Fibroblast of skin of back (primary cell): ENCODE results near the gene RHOC.
A peak's percentile ranks its signal among the peaks of the same experiment; 100 is the strongest.

Experiments
- DNase-seq: peaks from one replicate; pipeline ENCODE4 v3.0.0-alpha.2; 2013

Gene RHOC

GRCh38 chr1:112701227-112702066 is 5.5 kb downstream of the RHOC start:
- DNase-seq = no peak

DNA sequence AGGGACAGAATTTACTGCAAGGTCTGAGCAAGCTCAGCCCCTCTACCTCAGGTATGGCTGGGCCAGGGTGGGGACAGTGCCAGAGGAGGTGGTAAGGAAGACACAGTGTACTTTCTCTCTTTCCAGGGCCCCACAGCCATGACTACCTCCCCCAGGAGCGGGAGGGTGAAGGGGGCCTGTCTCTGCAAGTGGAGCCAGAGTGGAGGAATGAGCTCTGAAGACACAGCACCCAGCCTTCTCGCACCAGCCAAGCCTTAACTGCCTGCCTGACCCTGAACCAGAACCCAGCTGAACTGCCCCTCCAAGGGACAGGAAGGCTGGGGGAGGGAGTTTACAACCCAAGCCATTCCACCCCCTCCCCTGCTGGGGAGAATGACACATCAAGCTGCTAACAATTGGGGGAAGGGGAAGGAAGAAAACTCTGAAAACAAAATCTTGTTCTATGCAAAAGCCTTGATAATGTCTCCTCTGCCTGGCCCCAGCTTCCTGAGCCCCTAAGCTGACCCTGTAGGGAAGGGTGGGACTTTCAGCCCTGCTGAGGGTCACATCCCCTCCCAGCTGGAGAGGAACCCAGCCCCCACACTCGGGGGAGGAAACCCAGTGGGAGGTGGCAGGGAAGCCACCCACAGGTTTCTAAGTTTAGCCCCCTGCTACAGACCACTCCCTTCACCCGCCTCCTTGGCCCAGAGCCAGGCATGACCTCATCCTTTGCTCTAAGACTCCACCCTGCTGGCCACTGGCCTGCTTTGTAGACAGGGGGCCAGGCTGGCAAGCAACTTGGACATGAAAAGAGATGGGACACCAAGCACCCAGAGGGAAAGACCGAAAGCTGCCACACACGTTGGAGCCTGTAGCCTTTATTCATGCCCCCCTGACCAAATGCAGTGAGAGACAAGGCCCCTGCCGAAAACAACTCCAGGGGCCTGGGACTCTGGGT is 6.4 kb downstream of the RHOC start:
- DNase-seq = peak; percentile 98

GRCh38 chr1:112699425-112700144 is 7.3 kb downstream of the RHOC start:
- no peak for DNase-seq

DNA sequence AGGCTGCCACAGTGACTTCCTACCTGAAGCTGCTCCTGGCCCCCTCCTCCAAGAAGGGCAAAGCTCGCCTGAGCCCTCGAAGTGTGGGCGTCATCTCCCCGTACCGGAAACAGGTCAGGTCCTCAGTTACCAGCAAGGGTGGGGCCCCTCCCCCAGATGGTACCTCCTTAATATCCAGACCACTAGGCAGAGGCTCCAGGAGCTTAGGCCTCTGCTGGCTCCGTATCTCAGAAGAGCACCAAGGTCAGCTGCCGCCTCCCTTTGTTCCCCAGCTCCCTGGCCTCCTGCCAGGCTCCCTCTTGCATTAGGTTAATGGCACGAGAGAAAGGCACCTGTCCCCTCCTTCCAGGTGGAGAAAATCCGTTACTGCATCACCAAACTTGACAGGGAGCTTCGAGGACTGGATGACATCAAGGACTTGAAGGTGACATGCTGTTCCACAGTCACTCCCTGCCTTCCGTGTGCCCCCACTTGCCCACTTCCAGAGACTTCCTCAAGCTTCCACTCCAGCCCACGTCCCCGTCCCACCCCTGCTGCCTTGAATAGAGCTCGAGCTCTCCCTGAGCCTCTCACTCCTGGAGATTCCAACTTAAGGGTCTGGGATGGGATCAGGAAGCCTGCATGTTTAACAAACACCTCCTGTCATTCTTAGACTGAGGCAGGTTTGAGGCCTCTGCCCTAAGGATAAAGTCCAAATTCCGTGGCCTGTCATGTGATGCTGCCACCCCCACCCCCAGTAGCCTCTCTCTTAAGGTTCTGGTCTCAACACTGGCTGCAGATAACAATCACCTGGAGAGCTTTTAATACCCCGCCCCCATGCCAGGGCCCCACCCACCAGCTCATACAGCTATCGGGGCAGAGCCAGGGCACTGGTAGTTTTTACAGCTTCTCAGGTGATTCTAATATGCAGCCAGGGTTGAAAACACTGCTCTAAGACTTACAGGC is 8.3 kb downstream of the RHOC start:
- no peak for DNase-seq

GRCh38 chr1:112697781-112698201 is 9.1 kb downstream of the RHOC start:
- DNase-seq = no peak

DNA sequence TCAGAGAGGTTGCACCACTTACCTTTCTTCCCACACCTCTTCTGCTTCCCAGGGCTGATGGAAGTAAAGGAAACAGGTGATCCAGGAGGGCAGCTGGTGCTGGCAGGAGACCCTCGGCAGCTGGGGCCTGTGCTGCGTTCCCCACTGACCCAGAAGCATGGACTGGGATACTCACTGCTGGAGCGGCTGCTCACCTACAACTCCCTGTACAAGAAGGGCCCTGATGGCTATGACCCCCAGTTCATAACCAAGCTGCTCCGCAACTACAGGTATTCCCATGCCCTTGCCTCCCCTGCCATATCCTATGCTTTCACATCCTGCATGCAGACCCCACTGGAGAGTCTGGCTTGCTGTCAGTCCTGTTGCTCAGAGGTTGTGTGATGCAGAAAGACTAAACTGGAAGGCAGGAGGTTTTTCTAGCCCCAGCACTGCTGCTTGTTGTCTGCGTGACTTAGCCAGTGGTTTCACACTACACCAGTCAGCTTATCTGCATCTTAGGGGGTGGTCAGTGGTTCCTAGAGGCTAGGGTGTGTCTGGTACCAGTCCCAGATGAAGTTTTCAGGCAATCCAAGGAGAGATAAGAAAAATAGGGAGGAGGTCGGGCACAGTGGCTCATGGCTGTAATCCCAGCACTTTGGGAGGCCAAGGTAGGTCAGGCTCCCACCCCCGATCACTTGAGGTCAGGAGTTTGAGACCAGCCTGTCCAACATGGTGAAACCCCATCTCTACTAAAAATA is 10.2 kb downstream of the RHOC start:
- no peak for DNase-seq

DNA sequence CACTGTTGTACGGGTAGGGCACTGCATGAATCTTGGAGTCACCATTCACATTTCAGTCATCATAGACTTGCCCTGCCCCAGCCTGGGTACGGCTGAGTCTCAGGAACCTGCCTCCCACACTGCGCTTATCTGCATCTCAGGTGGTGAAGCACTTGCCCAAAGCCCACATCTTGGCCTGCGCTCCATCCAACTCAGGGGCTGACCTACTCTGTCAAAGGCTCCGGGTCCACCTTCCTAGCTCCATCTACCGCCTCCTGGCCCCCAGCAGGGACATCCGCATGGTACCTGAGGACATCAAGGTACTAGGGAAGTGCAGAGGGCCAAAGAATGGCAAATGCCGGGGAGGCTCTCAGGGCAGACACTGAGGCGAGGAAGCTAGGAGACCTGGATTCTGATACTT is 11.7 kb downstream of the RHOC start:
- DNase-seq = no peak

- DNase-seq = no peak
These were observed 12.5 kb downstream of the RHOC start for GRCh38 chr1:112694363-112694929.

GRCh38 chr1:112693821-112694220 is 13.1 kb downstream of the RHOC start:
- no peak for DNase-seq

GRCh38 chr1:112692681-112693080 is 14.2 kb downstream of the RHOC start:
- DNase-seq = no peak

GRCh38 chr1:112689842-112690237 is 17.1 kb downstream of the RHOC start:
- DNase-seq = no peak

GRCh38 chr1:112689196-112689841 is 17.6 kb downstream of the RHOC start:
- no peak for DNase-seq

DNA sequence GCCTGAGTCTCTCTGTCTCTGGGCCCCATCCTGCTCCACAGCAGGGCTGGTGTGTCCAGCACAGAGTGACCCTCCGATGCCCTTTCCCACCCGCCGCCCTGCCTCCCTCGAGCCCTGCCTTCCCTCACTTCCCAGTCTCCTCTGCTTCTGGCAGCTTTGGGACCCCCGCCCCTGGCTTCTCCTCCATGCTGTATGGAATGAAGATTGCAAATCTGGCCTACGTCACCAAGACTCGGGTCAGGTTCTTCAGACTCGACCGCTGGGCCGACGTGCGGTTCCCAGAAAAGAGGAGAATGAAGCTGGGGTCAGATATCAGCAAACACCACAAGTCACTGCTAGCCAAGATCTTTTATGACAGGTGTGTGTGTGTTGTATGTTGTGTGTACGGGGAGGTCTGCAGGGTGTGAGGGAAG is 18.1 kb downstream of the RHOC start:
- no peak for DNase-seq

- no peak for DNase-seq
These were observed 19.0 kb downstream of the RHOC start for GRCh38 chr1:112687785-112688496.

DNA sequence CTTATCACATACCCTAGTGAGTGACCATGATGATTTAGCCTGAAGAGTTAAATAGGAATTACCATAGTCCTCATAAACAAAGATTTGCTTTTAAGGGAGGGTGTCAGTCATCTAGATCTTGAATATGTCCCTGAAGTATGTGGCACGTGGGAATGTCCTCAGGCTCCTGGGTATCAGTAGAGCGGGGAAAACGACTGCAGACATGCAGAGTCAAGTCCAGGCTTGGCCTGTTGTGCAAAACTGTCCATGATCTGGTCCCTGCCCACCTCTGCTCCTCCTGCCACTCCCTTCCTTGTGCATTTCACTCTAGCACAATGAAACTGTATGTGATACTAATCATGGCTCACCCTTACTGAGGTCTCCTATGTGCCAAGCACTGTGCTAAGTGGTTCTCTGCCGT is 19.6 kb downstream of the RHOC start:
- no peak for DNase-seq

DNA sequence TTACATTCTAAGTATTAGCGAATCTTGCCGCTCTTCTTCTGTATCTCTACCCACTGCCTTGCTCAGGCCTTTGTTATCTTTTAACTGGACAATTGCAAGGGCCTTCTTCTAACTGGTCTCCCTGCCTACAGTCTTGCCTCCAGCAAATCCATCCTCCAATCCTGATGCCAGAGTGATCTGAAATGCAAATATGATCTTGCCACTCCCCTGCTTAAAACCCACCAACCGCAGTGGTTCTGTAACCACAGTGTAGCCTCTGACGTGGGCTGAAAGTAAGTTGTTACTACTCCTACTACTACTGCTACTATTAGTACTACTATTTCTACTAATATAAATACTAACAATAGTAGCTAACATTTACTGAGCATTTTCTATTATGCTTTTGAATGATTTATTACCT is 20.1 kb downstream of the RHOC start:
- no peak for DNase-seq

DNA sequence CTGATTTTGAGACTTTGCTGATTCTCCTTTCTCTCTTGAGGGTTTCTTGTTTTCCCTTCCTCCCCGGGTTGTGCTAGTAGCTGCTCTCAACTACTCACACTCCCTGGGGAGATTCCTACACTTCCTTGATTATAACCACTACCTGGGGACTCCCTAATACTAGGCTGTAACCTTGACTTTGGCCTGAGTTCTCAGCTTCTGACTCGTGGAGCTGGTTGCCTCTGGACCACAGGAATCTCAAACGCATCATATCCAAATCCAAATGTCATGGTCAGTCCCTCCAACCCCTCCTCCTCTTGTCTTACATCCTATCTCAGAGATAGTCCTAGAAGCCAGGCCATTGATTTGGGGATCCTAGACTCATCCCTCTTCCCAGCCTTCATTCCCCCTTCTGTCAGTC is 20.5 kb downstream of the RHOC start:
- DNase-seq = peak; percentile 45

GRCh38 chr1:112685913-112686312 is 21.0 kb downstream of the RHOC start:
- DNase-seq = no peak

DNA sequence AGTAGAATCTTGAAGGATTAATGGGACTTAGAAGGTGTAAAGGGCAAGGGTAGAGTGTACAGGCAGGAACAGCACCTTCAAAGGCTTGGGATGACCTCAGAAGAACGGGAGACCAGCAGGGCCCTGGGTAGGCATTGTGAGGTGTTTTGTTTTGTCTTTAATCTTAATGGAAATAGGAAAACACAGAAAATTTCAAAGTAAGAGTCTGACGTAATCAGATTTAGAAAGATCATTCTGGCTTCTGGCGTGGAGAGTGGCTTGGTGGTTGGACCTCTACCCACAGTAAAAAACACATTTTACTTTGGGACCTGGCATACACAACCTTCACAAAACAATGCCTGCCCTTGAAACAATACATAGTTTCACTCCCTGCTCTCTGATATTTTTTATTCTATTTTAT is 28.3 kb downstream of the RHOC start:
- DNase-seq = no peak
